HG02623 (cell line): Measurements from ENCODE around the gene SLC37A4.
"Not testable (repeated sequence)": the region's sequence is repeated elsewhere in the genome, so short reads cannot be mapped to it uniquely, and the experiment has no call there.

Experiments
- ATAC-seq: cut with Tn5 transposase; IDR thresholded peaks from one replicate; pipeline ENCODE4 v1.9.1; 2021; ENCODE audit warnings: moderate library complexity; ENCODE audit not compliant: unreplicated experiment

SLC37A4 gene

GRCh38 chr11:119042927-119043326 is 12.2 kb upstream of the SLC37A4 start:
- ATAC-seq: no peak

- no peak for ATAC-seq
Measured at GRCh38 chr11:119041821-119042514, 11.3 kb upstream of the SLC37A4 start.

GRCh38 chr11:119039471-119039870 is 8.8 kb upstream of the SLC37A4 start:
- ATAC-seq: not testable (repeated sequence)

- no peak for ATAC-seq
Measured at GRCh38 chr11:119038884-119039283, 8.2 kb upstream of the SLC37A4 start.

GRCh38 chr11:119034813-119035212 is 4.1 kb upstream of the SLC37A4 start:
- ATAC-seq: no peak

- not testable (repeated sequence) for ATAC-seq
Measured at GRCh38 chr11:119033421-119033820, 2.7 kb upstream of the SLC37A4 start.

- no peak for ATAC-seq
Measured at GRCh38 chr11:119031912-119032280, 1.2 kb upstream of the SLC37A4 start.

- ATAC-seq: no peak
Measured at GRCh38 chr11:119030029-119030328, 698 bp downstream of the SLC37A4 start.

GRCh38 chr11:119029340-119030028 is 1.2 kb downstream of the SLC37A4 start:
- ATAC-seq: no peak

GRCh38 chr11:119029069-119029339 is 1.7 kb downstream of the SLC37A4 start:
- ATAC-seq: no peak

GRCh38 chr11:119028346-119029068 is 2.2 kb downstream of the SLC37A4 start:
- no peak for ATAC-seq

- ATAC-seq: no peak
Measured at GRCh38 chr11:119027561-119028345, 2.9 kb downstream of the SLC37A4 start.

- ATAC-seq: no peak
Measured at GRCh38 chr11:119026970-119027369, 3.7 kb downstream of the SLC37A4 start.

GRCh38 chr11:119025978-119026766 is 4.5 kb downstream of the SLC37A4 start:
- no peak for ATAC-seq

- ATAC-seq: no peak
Measured at GRCh38 chr11:119025541-119025940, 5.1 kb downstream of the SLC37A4 start.

- no peak for ATAC-seq
Measured at GRCh38 chr11:119025099-119025473, 5.6 kb downstream of the SLC37A4 start.

GRCh38 chr11:119024430-119025098 is 6.1 kb downstream of the SLC37A4 start:
- no peak for ATAC-seq

- ATAC-seq: no peak
Measured at GRCh38 chr11:119023741-119024140, 6.9 kb downstream of the SLC37A4 start.

- no peak for ATAC-seq
Measured at GRCh38 chr11:119021631-119022030, 9.0 kb downstream of the SLC37A4 start.

GRCh38 chr11:119019996-119020395 is 10.7 kb downstream of the SLC37A4 start:
- ATAC-seq: no peak
